Left hindlimb (tissue), 1 donor: ENCODE measurements around the gene ANP32A.
"Not testable (repeated sequence)": the region's sequence is repeated elsewhere in the genome, so short reads cannot be mapped to it uniquely, and the experiment has no call there.

Experiments
- DNase-seq: peaks from one replicate; pipeline ENCODE4 v3.0.0-alpha.2; 2018

Gene ANP32A

DNA sequence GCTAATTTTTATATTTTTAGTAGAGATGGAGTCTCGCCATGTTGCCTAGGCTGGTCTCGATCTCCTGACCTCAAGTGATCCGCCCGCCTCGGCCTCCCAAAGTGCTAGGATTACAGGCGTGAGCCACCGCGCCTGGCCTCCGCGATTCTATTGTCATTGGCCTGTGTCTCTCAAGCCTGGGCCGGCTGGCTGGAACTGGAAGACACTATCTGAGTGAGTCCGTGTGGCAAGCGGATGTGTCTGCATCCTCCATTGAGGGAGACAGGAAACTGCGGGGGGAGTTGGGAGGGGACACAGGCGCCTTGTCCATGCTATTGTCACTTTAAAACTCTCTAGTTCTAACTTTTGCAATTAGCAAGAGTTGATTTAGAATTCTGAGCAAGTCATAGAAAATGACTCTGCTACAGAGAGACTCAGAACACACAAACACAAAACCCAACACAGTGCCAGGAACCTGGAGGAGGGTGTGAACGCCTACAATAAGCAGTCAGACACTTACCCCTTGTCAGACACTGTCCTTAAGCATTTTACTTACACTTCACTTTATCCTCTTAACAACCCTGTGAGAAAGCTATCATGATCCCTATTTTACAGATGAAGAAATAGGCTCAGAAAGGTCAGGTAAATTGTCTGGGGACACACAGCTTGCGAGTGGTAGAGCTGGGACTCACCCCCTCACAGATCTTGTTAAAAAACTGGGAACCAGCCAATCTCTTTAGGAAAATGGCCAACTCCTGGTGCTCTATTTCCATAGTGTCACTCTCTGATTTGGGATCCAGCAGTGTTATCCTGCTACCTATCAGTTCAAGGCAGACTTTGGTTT, 38.7 kb downstream of the ANP32A start:
- no peak for DNase-seq

- no peak for DNase-seq
Observed at GRCh38 chr15:68781217-68781616, 39.5 kb downstream of the ANP32A start.

DNA sequence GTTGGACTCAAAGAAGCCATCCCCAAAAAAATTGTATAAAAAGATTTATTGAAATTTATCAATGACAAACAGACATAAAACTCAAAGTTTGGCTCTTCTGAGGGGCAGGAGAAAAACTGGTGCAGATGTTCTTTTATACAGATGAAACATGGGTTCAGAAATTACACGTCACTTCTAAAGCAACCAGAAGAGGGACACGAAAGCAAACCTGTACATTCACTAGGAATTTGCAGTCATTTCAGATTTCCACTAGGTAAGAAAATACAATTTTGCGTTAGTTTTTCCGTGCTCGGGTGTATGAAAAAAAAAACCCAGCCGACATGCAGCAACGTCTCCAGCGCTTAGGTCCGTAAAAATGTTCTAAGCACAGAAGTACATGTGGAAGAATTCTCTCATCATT, 41.8 kb downstream of the ANP32A start:
- DNase-seq: no peak

- no peak for DNase-seq
Observed at GRCh38 chr15:68776477-68777270, 44.0 kb downstream of the ANP32A start.

DNA sequence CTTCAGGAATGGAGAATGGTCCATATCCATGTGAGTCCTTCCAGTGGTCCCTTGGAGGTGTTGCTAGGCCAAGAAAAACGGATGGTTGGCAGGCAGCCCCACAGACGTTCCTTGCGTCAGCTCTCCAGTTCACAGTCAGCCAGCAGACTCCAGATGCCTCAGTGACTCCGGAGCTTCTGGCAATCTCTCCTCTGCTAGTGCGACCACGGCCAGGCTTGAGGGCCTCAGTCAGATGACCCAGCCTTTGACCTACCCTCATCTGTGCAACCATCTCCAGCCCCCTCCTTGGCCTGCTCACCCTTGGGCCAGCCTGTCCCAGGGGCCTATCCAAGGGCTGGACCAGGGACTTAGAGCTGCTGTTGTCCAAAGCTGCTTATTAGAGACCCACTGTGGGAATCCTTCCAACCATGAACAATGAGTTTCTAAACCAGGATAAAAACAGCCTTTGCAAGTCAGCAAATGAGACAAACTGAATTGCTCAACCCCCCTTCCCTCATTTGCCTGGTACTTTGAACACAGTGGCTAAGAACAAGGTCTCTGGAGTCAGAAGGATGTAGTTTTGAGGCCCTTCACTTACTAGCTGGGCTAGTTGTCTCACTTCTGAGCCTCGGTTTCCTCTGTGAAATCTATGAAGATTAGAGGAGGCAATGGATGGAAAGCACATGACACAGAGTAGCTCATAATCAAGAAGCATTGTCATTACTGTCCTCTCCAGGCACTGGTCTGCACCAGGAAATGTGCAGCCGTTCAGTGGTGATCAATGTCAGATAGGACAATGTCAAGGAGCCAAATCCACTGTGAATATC, 44.8 kb downstream of the ANP32A start:
- DNase-seq: peak; percentile 87

GRCh38 chr15:68775236-68775577, 45.5 kb downstream of the ANP32A start:
- no peak for DNase-seq

GRCh38 chr15:68774521-68775235, 46.0 kb downstream of the ANP32A start:
- no peak for DNase-seq

DNA sequence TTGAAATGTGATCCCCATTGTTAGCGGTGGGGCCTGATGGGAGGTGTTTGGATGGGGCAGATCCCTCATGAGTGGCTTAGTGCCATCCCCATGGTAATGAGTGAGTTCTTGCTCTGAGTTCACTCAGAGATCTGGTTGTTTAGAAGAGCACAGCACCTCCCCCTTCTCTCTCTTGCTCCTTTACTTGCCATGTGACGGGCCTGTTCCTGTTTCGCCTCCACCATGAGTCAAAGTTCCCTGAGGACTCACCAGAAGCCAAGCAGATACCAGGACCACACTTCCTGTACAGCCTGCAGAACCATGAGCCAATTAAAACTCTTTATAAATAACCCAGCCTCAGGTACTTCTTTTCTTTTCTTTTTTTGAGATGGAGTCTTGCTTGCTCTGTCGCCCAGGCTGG, 46.6 kb downstream of the ANP32A start:
- DNase-seq: no peak

DNA sequence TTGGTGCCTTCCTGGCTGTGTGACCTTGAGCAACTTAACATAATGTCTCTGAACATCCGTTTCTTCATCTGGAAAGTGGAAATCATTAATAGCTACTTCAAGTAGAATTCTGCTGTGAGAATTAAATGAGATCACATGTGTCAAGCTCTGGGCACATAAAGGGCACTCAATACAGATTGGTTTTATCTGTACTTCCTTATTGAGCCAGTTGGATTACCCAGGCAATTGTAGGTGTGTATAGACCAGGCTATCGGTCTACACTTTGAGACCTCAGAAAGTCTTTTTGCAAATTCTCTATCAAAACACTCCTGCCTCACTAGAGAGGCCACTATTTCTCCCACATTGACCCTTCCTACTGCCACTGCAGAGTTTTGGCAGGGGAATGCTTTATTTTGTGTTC, 47.7 kb downstream of the ANP32A start:
- DNase-seq: no peak

DNA sequence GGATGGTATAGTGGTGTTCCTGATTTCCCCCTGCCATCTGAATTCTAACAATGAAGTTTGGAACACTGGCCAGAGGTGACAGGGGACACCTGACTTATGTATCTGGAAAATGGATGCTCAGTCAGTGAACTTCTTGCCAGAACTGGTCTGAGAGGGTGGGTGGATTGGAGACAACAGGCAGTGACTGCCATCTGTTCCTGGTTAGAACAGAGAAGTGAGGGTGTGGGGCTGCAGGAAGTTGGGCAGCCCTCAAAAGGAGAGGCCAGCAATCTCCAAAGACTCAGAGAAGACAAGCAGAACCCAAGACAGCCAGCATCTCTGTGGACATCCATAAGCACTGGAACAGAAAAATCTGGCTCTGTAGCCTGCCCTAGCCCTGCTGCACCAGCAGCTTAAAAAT, 50.5 kb downstream of the ANP32A start:
- no peak for DNase-seq

DNA sequence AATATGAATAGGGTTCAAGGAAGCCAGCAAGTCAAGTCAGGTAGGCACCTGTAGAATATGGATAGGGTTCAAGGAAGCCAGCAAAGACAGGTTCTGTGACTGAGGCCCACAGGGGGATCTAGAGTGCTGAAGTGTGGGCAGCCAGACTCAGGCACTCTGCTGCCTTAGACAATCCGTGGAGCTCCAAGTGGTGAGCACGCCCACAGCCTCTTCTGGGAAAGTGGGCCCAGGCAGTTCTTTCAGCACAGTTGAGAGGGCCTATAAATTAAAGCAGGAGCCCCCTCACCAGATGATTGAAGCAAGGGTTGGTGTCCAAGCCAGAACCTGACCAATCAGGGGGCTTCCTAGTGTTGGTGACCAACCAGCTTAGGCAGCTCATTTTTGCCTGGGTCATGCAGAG, 51.0 kb downstream of the ANP32A start:
- no peak for DNase-seq

- DNase-seq: no peak
Observed at GRCh38 chr15:68768321-68768720, 52.4 kb downstream of the ANP32A start.

GRCh38 chr15:68767833-68768232, 52.9 kb downstream of the ANP32A start:
- no peak for DNase-seq

DNA sequence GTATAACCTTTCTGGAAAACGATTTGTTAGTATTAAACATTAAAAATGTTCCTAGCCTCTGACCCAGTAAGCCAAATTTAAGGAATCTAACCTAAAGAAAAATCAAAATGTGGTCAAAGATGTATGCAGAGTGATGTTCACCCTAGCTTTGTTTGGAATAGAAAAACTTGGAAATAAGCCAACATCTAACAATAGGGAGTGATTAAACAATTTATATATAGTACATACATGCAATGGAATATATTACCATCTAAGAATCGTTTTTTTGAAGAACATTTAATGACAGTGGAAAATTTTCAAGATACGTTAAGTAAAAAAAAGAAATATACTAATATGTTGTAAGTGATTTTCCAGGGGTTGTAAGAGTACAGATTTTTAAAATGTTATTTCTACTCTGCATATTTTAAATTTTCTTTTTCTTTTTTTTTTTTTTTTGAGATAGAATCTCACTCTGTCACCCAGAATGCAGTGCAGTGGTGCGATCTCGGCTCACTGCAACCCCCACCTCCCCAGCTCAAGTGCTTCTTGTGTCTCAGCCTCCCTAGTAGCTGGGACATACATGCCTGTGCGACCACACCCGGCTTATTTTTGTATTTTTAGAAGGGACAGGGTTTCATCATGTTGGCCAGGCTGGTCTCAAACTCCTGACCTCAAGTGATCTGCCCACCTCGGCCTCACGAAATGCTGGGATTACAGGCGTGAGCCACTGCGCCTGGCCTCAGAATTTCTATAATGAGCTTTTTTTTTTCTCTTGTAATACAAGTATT, 54.9 kb downstream of the ANP32A start:
- DNase-seq: no peak

DNA sequence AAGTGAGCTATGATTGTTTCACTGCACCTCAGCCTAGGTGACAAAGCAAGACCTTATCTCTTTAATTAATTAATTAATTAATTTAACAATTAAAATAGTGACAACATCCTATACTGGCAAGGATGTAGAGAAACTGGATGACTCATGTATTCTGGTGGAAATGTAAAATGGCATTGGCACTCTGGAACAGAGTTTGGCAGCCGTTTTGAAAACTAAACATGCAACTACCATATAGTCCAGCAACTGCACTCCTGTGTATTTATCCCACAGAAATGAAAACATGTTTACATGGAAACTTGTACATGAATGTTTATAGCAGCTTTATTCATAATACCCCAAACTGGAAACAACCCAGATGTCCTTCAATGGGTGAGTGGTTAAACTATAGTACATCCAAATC, 56.6 kb downstream of the ANP32A start:
- no peak for DNase-seq

DNA sequence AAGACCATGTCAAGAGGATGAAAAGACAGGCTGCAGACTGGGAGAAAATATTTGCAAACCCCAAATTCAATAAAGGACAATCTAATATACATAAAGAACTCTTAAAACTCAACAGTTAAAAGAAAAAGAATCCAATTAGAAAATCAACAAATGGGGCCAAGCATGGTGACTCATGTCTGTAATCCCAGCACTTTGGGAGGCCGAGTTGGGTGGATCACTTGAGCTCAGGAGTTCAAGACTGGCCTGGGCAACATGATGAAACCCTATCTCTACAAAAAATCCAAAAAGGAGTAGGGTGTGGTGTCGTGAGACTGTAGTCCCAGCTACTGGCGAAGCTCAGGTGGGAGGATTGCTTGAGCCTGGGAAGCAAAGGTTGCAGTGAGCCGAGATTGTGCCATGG, 57.6 kb downstream of the ANP32A start:
- DNase-seq: no peak

DNA sequence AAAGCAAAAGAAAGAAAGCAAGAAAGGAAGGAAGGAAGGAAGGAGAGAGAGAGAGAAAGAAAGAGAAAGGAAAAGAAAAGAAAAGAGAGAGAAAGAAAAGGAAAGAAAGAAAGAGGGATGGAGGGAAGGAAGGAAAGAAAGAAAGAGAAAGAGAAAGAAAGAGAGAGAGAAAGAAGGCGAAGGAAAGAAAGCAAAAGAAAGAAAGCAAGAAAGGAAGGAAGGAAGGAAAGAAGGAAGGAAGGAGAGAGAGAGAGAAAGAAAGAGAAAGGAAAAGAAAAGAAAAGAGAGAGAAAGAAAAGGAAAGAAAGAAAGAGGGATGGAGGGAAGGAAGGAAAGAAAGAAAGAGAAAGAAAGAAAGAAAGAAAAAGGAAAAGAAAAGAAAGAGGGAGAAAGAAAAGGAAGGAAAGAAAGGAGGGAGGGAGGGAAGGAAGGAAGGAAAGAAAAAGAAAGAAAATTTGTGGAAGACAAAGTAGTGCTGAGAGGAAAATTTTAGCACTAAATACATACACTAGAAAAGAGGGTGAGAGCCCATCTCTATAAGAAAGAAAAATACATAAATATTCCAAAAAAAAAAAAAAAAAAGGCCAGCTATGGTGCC, 60.6 kb downstream of the ANP32A start:
- DNase-seq: not testable (repeated sequence)

DNA sequence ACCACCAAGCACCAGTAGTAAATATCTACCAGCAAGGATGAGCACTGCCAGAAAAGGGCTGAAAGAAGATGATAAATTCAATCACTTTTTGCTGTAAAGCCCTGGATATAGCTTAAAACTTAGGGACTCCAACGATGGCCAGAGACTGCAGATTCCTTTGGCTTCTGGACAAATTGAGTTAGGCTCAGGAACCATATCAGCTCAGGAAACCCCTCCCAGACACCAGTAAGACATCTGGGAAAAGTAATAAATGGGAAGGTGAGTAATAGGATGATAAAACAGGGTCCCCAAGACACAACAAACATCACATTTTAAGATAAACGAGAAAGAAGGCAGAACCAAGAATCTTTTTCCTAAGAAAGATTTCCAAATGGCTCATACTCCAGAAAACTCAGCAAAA, 65.0 kb downstream of the ANP32A start:
- no peak for DNase-seq

DNA sequence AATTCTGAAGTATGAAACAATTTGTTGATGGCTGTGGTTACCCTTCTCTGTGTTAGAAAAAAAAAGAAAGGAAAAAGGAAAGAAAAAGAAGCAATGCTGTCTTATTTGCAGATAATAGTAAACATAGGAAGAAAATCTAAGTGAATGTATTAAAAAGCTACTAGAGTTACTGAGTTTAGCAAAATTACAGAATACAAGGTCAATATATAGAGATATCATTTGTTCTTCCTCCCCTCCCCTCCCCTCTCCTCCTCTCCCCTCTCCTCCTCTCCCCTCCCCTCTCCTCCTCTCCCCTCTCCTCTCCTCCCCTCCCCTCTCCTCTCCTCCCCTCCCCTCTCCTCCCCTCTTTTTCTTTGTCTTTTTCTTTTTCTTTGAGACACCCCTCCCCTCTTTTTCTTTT, 69.1 kb downstream of the ANP32A start:
- DNase-seq: no peak

DNA sequence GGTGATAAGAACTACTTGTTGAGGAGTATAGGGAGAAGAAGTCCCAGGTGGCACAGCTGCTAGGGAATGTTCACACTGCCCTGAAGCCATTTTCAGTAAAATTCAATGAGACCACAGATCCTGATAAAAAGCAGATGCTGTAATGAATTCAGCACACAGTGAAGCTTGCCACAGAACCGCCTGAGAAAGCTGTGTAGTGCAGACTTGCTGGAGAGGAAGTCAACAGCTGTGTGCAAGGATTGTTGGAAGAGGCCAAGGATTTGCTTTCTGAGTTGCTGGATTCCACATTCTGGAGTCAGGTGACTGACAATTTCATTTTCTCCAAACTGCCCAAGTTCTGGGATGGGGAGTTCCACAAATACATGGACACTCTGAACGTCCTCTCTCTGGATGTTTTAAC, 70.9 kb downstream of the ANP32A start:
- no peak for DNase-seq

- DNase-seq: no peak
Observed at GRCh38 chr15:68749365-68749764, 71.3 kb downstream of the ANP32A start.

DNA sequence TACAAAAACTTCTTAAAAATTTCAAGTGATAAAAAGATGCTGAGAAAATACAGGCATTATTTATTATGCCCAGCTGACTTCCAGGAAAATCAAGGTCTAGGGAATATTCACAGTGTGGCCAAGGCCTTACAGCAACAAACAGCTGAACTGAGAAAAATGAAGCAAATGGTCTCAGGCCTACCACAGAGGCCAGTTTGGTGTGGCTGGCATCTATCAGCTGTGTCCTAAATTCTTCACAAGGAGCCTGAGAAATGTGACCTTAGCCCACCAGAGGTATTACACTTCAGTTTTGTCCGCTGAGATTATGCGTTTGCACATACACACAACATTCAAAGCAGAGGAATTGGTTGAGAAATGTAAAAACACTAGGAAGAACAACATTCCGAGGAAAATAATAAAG, 77.4 kb downstream of the ANP32A start:
- no peak for DNase-seq
